ENCODE measurements around the gene MCTP1.

The MCTP1 gene

DNA sequence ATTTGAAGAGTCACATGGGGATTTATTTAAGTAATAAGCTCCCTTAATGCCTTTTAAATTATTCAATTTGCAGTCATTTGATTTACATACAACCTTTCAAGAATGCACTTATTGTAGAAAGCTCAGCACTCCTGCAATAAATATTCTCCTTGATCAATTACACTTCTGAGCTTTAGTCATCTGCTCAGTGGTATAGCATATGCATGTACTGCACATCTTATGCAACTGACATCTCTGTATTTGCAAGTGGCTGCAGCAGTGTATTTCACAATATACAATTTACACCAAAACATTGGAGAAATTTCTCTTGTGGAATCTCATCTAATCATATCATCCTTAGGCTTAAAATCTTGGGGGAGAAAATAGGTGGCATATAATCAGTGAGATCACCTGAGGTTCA lies 340.7 kb downstream of the MCTP1 start:
- TF ChIP-seq ZNF70 (CRISPR knock-in tag; IDR thresholded peaks at IDR 0.05) (no peak), ISL1 (CRISPR knock-in tag; IDR thresholded peaks at IDR 0.05) (0 out of 2 replicates have a peak, but pooled peaks have one; percentile 16)
- ATAC-seq: no peak

- peak; percentile 59 for ATAC-seq
- no peak for TF ChIP-seq ISL1 (CRISPR knock-in tag; IDR thresholded peaks at IDR 0.05)
- TF ChIP-seq, protein P1, sequence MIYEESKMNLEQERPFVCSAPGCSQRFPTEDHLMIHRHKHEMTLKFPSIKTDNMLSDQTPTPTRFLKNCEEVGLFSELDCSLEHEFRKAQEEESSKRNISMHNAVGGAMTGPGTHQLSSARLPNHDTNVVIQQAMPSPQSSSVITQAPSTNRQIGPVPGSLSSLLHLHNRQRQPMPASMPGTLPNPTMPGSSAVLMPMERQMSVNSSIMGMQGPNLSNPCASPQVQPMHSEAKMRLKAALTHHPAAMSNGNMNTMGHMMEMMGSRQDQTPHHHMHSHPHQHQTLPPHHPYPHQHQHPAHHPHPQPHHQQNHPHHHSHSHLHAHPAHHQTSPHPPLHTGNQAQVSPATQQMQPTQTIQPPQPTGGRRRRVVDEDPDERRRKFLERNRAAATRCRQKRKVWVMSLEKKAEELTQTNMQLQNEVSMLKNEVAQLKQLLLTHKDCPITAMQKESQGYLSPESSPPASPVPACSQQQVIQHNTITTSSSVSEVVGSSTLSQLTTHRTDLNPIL (CRISPR knock-in tag; IDR thresholded peaks at IDR 0.05; ENCODE audit: low read depth): no peak
- no peak for TF ChIP-seq OSR1 (CRISPR knock-in tag; IDR thresholded peaks at IDR 0.05)
- no peak for TF ChIP-seq POU6F1 (CRISPR knock-in tag; IDR thresholded peaks at IDR 0.05; ENCODE audit: borderline replicate concordance, low read depth)
- TF ChIP-seq GLIS3 (CRISPR knock-in tag; IDR thresholded peaks at IDR 0.05): no peak
- no peak for TF ChIP-seq ZFP30 (CRISPR knock-in tag; IDR thresholded peaks at IDR 0.05)
Observed at GRCh38 chr5:94941122-94941755, 343.7 kb downstream of the MCTP1 start.

- ATAC-seq: peak; percentile 72
- TF ChIP-seq ZFP3 (CRISPR knock-in tag; IDR thresholded peaks at IDR 0.05): no peak
- peak; percentile 77 for TF ChIP-seq TCF4 (CRISPR knock-in tag; IDR thresholded peaks at IDR 0.05; ENCODE audit: borderline replicate concordance)
Observed at GRCh38 chr5:94932259-94932658, 352.6 kb downstream of the MCTP1 start.

DNA sequence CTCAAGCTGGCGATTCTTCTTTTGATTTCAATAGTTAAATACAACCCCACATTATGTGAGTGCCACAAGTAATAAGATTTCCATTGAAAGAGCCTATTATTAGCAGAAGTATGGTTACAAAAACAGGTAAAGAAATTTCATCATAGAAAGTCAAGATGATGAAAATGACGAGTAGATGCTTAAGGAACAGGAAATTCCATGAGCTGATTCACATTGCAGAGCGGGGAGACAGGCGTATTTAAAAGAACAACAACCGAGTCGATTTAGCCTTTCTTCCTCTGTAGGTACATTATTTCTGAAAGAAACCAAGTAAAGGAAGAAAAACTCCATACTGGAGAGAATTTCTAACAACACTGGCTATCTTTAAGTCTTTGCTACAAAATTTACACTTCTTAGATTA lies 356.0 kb downstream of the MCTP1 start:
- ATAC-seq: no peak
- no peak for TF ChIP-seq ESRRG (CRISPR knock-in tag; IDR thresholded peaks at IDR 0.05)
- no peak for TF ChIP-seq PPARA (CRISPR knock-in tag; IDR thresholded peaks at IDR 0.05; ENCODE audit: borderline replicate concordance)
- TF ChIP-seq ZNF70 (CRISPR knock-in tag; IDR thresholded peaks at IDR 0.05): no peak
- TF ChIP-seq ZNF565 (CRISPR knock-in tag; conservative IDR thresholded peaks at IDR 0.05; ENCODE audit: low read depth): no peak
- no peak for TF ChIP-seq CSDC2 (CRISPR knock-in tag; IDR thresholded peaks at IDR 0.05)
- no peak for TF ChIP-seq ARNTL (CRISPR knock-in tag; IDR thresholded peaks at IDR 0.05; ENCODE audit: borderline replicate concordance, low read depth)
- no peak for TF ChIP-seq ZFP30 (CRISPR knock-in tag; IDR thresholded peaks at IDR 0.05)
- TF ChIP-seq POU6F1 (CRISPR knock-in tag; IDR thresholded peaks at IDR 0.05; ENCODE audit: borderline replicate concordance, low read depth): no peak
- TF ChIP-seq, protein P1 (CRISPR knock-in tag; IDR thresholded peaks at IDR 0.05; ENCODE audit: low read depth): no peak
- TF ChIP-seq CSRNP3 (CRISPR knock-in tag; IDR thresholded peaks at IDR 0.05): no peak
- TF ChIP-seq ZC3H10 (CRISPR knock-in tag; IDR thresholded peaks at IDR 0.05): no peak
- no peak for TF ChIP-seq SNAI2 (CRISPR knock-in tag; IDR thresholded peaks at IDR 0.05)
- TF ChIP-seq ZFP3 (CRISPR knock-in tag; IDR thresholded peaks at IDR 0.05): no peak
- no peak for TF ChIP-seq TOX (CRISPR knock-in tag; IDR thresholded peaks at IDR 0.05; ENCODE audit: borderline replicate concordance)
- TF ChIP-seq ISL1 (CRISPR knock-in tag; IDR thresholded peaks at IDR 0.05): no peak
- TF ChIP-seq BACH2 (CRISPR knock-in tag; IDR thresholded peaks at IDR 0.05; ENCODE audit: borderline replicate concordance): no peak
- TF ChIP-seq OSR1 (CRISPR knock-in tag; IDR thresholded peaks at IDR 0.05): no peak
- TF ChIP-seq, protein P2, sequence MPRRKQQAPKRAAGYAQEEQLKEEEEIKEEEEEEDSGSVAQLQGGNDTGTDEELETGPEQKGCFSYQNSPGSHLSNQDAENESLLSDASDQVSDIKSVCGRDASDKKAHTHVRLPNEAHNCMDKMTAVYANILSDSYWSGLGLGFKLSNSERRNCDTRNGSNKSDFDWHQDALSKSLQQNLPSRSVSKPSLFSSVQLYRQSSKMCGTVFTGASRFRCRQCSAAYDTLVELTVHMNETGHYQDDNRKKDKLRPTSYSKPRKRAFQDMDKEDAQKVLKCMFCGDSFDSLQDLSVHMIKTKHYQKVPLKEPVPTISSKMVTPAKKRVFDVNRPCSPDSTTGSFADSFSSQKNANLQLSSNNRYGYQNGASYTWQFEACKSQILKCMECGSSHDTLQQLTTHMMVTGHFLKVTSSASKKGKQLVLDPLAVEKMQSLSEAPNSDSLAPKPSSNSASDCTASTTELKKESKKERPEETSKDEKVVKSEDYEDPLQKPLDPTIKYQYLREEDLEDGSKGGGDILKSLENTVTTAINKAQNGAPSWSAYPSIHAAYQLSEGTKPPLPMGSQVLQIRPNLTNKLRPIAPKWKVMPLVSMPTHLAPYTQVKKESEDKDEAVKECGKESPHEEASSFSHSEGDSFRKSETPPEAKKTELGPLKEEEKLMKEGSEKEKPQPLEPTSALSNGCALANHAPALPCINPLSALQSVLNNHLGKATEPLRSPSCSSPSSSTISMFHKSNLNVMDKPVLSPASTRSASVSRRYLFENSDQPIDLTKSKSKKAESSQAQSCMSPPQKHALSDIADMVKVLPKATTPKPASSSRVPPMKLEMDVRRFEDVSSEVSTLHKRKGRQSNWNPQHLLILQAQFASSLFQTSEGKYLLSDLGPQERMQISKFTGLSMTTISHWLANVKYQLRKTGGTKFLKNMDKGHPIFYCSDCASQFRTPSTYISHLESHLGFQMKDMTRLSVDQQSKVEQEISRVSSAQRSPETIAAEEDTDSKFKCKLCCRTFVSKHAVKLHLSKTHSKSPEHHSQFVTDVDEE (CRISPR knock-in tag; IDR thresholded peaks at IDR 0.05): no peak
- no peak for TF ChIP-seq GLIS3 (CRISPR knock-in tag; IDR thresholded peaks at IDR 0.05)
- TF ChIP-seq ZNF8 (CRISPR knock-in tag; IDR thresholded peaks at IDR 0.05): no peak

Measured in SK-N-SH treated with all-trans-retinoic acid at 6 μM for 48 hours (cell line).